GM12878 (cell line): Measurements from ENCODE around the gene NDOR1.

Source experiments
- EP300 ChIP-seq, 2 experiments: fragments of 150-350 bp in 1 of 2; IDR thresholded peaks; 2 replicates each; pipeline ENCODE4 v1.6.1; 2011 to 2012; ENCODE audit warnings: low read depth in 2 of 2, low read length in 2 of 2, borderline replicate concordance in 1 of 2, improper control_type of control experiment in 1 of 2, inconsistent platforms in 1 of 2; ENCODE audit not compliant: control insufficient read depth in 1 of 2
- POLR2A ChIP-seq: IDR thresholded peaks from 2 replicates; pipeline ENCODE4 v1.6.1; 2011; ENCODE audit warnings: low read depth, mild to moderate bottlenecking, low read length
- RBBP5 ChIP-seq: fragments of 200-600 bp; sonication (generic); conservative IDR thresholded peaks from 2 replicates; pipeline ENCODE4 v1.6.1; 2016
- TF ChIP-seq, protein P1 (sequence below), 3 experiments: IDR thresholded peaks in 2 of 3; conservative IDR thresholded peaks in 1 of 3; 2 replicates each; pipeline ENCODE4 v1.5.1; 2011; ENCODE audit warnings: low read depth in 3 of 3, low read length in 3 of 3, mild to moderate bottlenecking in 3 of 3, control low read depth in 2 of 3, moderate library complexity in 2 of 3, inconsistent platforms in 1 of 3, mixed read lengths in 1 of 3; ENCODE audit not compliant: control insufficient read depth in 2 of 3, insufficient read depth in 1 of 3; ENCODE audit errors: extremely low read depth in 1 of 3
- TF ChIP-seq, protein P2 (sequence below): fragments of 450-650 bp; IDR thresholded peaks from 2 replicates; pipeline ENCODE4 v1.6.1; 2017; ENCODE audit warnings: mild to moderate bottlenecking, low read depth, inconsistent platforms; ENCODE audit not compliant: poor library complexity, severe bottlenecking

DNA sequence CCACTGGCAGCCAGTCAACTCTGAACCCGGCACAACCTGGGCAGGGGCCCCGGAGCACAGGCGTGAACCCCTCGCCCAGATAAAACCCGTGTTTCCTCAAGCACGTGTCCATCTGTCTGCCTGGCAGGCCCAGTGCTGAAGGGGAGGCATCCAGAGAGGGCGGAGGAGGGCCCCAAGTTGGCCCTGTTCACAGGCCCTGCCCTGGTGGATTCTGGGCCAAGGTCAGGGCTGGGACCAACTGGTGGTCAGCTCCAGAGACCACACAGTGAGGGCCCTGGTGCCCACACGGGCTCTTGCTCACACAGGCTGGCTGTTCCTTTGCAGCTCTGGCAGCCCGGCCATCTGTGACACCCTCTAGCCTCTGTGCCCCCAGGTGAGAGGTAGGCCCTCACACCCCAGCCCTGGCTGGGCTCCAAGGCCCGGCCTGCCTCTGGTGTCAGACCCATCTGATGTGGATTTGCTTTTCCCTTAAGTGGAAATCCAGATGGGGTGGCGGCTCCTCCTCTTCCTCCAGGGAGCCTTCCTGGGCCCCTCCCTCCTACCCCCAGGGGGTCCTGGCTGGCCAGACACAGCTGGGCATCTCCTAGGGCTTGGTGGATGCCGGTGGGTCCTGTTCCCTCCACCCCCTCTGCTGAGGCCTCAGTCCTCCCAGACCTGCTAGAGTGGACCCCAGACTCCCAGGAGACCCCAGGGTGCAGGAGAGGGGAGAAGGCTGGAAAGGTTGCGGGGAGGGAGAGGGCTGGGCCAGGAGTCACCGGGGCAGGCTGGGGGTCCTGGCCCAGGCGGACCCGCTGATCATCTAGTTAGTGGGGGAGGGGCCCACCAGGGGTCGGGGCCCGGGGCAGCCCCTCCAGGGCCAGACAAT lies 45.1 kb downstream of the NDOR1 start:
- TF ChIP-seq, protein P1, sequence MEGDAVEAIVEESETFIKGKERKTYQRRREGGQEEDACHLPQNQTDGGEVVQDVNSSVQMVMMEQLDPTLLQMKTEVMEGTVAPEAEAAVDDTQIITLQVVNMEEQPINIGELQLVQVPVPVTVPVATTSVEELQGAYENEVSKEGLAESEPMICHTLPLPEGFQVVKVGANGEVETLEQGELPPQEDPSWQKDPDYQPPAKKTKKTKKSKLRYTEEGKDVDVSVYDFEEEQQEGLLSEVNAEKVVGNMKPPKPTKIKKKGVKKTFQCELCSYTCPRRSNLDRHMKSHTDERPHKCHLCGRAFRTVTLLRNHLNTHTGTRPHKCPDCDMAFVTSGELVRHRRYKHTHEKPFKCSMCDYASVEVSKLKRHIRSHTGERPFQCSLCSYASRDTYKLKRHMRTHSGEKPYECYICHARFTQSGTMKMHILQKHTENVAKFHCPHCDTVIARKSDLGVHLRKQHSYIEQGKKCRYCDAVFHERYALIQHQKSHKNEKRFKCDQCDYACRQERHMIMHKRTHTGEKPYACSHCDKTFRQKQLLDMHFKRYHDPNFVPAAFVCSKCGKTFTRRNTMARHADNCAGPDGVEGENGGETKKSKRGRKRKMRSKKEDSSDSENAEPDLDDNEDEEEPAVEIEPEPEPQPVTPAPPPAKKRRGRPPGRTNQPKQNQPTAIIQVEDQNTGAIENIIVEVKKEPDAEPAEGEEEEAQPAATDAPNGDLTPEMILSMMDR (IDR thresholded peaks at IDR 0.05 in 2 of 3, conservative IDR thresholded peaks at IDR 0.05 in 1 of 3; ENCODE audit: control insufficient read depth in 2 of 3, extremely low read depth in 1 of 3, insufficient read depth in 1 of 3, low read depth in 3 of 3, low read length in 3 of 3), result no peak
- TF ChIP-seq EP300 (IDR thresholded peaks at IDR 0.05; ENCODE audit: borderline replicate concordance in 1 of 2, control insufficient read depth in 1 of 2, low read depth in 2 of 2, low read length in 2 of 2), result no peak
- TF ChIP-seq, protein P2, sequence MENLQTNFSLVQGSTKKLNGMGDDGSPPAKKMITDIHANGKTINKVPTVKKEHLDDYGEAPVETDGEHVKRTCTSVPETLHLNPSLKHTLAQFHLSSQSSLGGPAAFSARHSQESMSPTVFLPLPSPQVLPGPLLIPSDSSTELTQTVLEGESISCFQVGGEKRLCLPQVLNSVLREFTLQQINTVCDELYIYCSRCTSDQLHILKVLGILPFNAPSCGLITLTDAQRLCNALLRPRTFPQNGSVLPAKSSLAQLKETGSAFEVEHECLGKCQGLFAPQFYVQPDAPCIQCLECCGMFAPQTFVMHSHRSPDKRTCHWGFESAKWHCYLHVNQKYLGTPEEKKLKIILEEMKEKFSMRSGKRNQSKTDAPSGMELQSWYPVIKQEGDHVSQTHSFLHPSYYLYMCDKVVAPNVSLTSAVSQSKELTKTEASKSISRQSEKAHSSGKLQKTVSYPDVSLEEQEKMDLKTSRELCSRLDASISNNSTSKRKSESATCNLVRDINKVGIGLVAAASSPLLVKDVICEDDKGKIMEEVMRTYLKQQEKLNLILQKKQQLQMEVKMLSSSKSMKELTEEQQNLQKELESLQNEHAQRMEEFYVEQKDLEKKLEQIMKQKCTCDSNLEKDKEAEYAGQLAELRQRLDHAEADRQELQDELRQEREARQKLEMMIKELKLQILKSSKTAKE, result no peak
- TF ChIP-seq RBBP5, result no peak
- no peak for TF ChIP-seq POLR2A
